Activated CD8-positive, alpha-beta memory T cell treated with anti-CD3 and anti-CD28 coated beads for 4 hours (primary cell): ENCODE measurements around the gene CDH8.

Source experiments
- DNase-seq, 2 donors: peaks; one replicate each; pipeline ENCODE4 v3.0.0-alpha.2; 2020; ENCODE audit warnings: low read depth in 2 of 2

Gene CDH8

GRCh38 chr16:62029947-62030346, 6.3 kb downstream of the CDH8 start:
- no peak for DNase-seq

- DNase-seq: no peak
Observed at GRCh38 chr16:62022688-62023087, 13.6 kb downstream of the CDH8 start.

GRCh38 chr16:62021161-62021581, 15.1 kb downstream of the CDH8 start:
- DNase-seq: no peak

GRCh38 chr16:62020681-62021080, 15.6 kb downstream of the CDH8 start:
- DNase-seq: no peak

DNA sequence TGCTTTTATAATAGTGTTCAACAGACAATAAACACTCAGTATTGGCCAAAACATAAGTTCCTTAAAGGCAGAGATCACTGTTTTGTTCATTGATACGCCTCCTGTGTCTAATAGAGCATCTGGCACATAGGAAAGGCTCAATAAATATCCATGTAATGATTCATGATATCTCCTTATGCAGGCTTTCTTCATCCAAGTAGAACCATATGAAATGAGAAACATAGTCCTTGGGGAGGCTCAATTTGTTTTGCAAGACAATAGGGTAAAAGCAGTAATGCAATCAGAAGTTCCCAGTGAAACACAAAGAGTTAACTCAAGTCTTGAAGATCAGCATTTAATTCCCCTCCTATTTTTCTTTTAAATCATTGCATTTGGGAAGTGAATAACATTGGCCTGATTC, 16.4 kb downstream of the CDH8 start:
- no peak for DNase-seq

DNA sequence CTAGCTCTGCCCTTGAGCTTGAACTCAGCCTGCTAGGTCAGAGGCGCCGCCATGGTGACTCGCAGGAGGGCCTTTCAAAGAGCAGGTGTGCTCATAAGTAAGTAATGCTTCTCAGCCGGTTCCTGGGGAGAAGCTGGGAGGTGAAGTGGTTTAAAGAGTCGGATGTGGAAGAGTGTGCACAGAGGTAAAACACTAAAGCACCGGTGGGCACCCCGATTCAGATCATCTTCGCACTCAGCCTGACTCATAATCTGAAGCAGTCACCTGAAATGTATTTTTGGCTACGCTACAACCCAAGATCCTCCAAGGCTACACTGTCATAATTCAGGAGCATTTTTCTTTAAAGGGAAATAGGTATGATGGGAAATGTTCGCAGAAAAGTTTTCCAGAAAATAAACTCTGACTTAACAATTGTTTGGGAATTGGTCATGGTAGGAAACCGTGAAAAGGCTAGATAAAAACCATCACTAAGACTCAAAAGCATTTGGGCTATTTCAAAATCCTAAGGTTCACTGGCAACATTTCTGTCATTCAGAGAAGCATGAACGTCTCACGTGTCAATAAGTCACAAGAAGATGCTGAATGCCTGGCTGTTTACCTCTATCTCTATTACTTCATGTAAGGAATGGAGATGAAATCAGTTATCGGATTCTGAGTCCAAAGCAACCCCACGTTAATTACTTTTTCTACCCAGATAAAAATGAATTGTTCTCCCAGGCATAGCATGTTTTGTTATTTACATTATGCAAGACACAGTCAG, 17.8 kb downstream of the CDH8 start:
- no peak for DNase-seq

- no peak for DNase-seq
Observed at GRCh38 chr16:62014319-62014923, 21.8 kb downstream of the CDH8 start.

GRCh38 chr16:62010186-62010585, 26.1 kb downstream of the CDH8 start:
- DNase-seq: no peak

DNA sequence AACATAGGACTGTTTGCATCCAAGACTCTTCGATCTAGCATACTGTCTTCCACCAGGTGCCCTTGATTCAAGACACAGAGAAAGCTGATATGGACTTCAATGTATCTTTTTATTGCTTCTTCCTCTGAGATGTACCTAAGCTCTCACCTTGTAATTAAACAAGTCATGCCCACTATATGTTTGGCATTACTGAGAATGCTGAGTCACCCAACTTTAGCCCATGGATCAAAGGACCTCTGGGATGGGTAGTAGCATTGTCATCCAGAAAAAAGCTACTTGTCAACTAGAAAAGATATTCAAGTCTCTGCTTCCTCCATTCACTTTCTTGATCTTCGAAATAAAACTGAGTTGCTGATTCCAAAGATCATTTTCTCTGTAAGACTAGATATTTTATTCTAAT, 37.8 kb downstream of the CDH8 start:
- DNase-seq: no peak

- no peak for DNase-seq
Observed at GRCh38 chr16:61993108-61993507, 43.1 kb downstream of the CDH8 start.

- no peak for DNase-seq
Observed at GRCh38 chr16:61987474-61988012, 48.7 kb downstream of the CDH8 start.

DNA sequence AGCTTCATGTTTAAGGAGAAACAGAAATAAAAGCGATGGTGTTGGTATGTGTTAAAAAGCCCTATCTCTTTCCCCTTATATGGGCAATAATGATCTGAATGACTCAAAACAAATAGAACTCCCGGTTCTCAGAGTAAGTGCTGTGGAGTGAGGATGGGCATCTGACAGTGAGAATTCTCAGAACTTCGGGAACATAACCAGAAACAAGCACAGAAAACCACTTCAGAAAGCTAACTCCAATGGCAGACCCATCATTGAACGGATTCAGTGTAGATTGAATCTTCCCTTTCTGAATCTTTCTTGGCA, 67.2 kb downstream of the CDH8 start:
- no peak for DNase-seq

DNA sequence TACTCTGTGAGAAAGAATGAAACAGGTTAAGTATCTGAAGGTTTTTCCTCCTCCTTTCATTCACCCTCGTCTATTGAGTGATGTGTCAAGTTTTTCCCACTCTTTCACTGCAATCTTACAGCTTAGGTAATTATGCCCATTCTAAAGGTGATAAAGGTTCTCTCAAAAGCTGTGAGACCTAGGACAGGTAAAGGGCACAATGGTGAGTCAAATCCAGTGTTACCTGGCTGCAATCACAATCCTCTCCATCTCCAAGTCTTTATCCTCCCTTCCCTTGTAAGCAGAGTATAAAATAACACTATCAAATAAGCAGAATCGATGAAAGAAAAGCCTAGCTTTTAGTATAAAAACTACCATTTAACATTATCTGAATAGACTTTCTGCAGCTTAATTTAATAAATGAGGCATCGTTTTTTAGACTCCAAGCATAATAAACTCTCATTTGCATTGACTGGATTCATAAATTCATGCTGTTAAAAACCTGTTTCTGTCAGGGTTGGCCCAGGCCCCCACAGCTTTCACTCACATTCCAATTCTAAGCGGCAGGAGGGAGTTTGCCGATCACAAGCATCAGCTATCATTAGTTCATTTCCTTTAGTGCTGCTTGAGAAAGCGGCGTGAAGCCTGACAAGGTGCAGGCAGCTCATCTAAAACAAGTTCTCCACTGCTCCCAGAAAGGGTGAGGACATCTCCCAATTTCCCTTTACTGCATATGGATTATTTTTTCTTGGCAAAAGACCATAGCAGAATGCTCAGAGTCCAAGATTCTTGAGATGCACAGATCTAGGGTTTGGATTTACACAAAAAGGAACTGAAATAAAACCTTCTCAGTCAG, 67.8 kb downstream of the CDH8 start:
- DNase-seq: no peak

DNA sequence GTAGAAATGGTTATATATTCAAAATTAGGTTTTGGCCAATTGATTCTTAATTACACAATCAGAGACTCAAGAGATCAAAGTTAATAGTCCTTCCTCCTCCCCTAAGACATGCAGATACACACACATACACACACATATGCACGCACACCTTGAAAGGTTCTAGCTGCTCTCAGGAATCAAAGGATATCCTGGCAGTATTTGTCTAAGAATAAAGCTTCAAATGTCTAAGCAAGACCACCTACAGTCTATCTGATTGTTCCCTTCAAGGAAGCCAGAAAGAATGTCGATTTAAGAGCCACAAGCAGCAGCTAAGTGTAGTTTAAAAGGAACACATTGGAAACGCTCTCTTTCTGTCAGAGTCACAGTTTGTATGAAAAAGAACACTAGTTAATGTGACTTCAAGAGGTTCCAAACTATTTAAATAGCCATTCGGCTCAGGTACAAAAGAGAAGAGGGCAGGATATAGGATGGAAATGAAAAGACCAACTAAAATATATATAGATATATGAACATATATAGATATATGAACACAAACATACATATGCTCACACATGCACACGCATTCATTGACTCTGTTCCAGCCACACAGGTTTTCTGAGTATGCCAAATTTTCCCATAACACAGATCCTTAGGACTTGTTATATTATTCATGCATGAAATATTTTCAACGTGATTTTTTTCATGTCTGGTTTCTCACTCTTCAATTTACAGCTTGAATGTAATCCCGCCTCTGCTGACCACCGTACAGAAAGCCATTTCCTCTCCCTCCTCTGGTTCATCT, 79.0 kb downstream of the CDH8 start:
- no peak for DNase-seq

- no peak for DNase-seq
Observed at GRCh38 chr16:61952841-61953240, 83.4 kb downstream of the CDH8 start.

- no peak for DNase-seq
Observed at GRCh38 chr16:61948414-61948813, 87.8 kb downstream of the CDH8 start.

- no peak for DNase-seq
Observed at GRCh38 chr16:61946019-61946418, 90.2 kb downstream of the CDH8 start.

GRCh38 chr16:61945511-61945910, 90.7 kb downstream of the CDH8 start:
- DNase-seq: no peak

DNA sequence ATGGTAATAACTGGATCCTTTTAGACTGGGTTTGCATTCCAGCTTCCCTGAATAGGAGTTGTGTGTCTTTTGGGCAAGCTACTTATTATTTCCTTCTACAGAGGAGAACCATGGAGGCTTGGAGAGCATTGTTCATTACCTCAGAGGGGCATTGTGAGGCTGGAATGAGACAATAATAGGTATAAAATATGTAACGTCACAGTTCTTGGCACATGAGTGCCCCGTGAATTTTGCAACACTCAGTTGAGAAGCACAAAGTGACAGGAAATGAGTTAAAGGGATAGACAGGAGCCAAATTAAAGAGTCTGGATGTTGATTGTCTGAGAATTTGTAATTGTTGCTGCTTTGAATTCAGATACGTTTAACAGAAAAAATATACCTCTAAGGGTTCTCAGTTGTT, 92.2 kb downstream of the CDH8 start:
- no peak for DNase-seq

GRCh38 chr16:61940611-61941010, 95.6 kb downstream of the CDH8 start:
- DNase-seq: no peak

GRCh38 chr16:61937646-61938045, 98.6 kb downstream of the CDH8 start:
- DNase-seq: no peak

DNA sequence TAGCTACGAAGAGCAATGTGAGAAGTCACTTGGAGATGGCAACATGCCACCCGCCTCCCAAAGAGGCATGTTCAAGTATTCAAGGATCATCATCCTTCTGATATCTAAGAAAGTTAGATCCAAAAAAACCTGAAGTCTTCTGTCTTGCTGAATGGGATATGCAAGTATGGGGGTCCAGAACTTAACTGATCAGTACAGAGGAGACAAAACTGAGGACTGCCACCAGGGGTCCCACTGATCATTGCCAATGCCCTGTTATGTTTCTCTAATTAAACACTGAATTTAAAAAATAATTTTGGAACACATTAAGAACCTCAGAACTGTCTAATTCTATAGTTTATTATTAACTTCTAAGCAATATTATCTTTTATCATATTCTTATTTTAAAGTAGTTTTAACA, 99.7 kb downstream of the CDH8 start:
- no peak for DNase-seq
